Gastroesophageal sphincter (tissue), 3 donors: ENCODE measurements around the gene IGF2R.

Experiments used
- EP300 ChIP-seq: sonication (generic); formaldehyde crosslinking; IDR thresholded peaks from one replicate; pipeline ENCODE4 v1.6.1; 2017; ENCODE audit warnings: antibody characterized with exemption, mild to moderate bottlenecking
- POLR2A ChIP-seq, 2 donors: fragments of 450-650 bp; IDR thresholded peaks; one replicate each; pipeline ENCODE4 v1.6.1; 2017; ENCODE audit warnings: antibody characterized with exemption in 2 of 2, mild to moderate bottlenecking in 2 of 2, moderate library complexity in 1 of 2
- TF ChIP-seq, protein P1 (sequence below), 4 experiments: fragments of 200-600 bp in 2 of 4; fragments of 450-650 bp in 2 of 4; sonication (generic) in 1 of 4; IDR thresholded peaks; one replicate each; pipeline ENCODE4 v1.5.1; 2017 to 2019; ENCODE audit warnings: antibody characterized with exemption in 4 of 4, mild to moderate bottlenecking in 2 of 4, moderate library complexity in 2 of 4

- no peak for TF ChIP-seq POLR2A (IDR thresholded peaks at IDR 0.05)
- TF ChIP-seq, protein P1, sequence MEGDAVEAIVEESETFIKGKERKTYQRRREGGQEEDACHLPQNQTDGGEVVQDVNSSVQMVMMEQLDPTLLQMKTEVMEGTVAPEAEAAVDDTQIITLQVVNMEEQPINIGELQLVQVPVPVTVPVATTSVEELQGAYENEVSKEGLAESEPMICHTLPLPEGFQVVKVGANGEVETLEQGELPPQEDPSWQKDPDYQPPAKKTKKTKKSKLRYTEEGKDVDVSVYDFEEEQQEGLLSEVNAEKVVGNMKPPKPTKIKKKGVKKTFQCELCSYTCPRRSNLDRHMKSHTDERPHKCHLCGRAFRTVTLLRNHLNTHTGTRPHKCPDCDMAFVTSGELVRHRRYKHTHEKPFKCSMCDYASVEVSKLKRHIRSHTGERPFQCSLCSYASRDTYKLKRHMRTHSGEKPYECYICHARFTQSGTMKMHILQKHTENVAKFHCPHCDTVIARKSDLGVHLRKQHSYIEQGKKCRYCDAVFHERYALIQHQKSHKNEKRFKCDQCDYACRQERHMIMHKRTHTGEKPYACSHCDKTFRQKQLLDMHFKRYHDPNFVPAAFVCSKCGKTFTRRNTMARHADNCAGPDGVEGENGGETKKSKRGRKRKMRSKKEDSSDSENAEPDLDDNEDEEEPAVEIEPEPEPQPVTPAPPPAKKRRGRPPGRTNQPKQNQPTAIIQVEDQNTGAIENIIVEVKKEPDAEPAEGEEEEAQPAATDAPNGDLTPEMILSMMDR (IDR thresholded peaks at IDR 0.05): no peak
- no peak for TF ChIP-seq EP300
Observed at GRCh38 chr6:160051390-160051789, 82.5 kb downstream of the IGF2R start.
